Erythroblast (primary cell): ENCODE data around the gene CCDC152.

ENCODE experiments used
- GATA1 ChIP-seq: IDR thresholded peaks from 2 replicates; pipeline ENCODE4 v1.6.1; 2011; ENCODE audit warnings: low read depth, mild to moderate bottlenecking, control low read depth, low read length, moderate library complexity
- POLR2A ChIP-seq: IDR thresholded peaks from 2 replicates; pipeline ENCODE4 v1.6.1; 2011; ENCODE audit warnings: mild to moderate bottlenecking, low read length

DNA sequence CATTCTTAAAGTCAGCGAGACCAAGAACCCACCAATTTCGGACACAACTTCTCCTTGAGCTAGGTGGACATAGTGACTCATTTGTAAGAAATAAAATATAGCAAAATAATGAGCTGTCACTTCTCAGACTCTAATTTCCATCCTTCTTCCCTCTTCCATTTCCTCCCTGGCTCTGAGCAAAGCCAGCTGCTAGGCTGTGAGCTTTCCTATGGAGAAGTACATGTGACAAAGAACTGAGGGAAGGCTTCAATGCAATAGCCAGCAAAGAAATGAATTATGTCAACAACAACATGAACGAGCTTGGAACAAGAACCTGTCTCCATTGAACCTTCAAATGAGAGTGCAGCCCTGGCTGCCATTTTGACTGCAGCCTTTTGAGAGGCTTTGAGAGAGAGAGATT is 81.0 kb downstream of the CCDC152 start:
- no peak for TF ChIP-seq POLR2A
- no peak for TF ChIP-seq GATA1
